GM21367 (cell line): Measurements from ENCODE around the gene SLC49A4.

Experiments used
- ATAC-seq: cut with Tn5 transposase; IDR thresholded peaks from one replicate; pipeline ENCODE4 v1.9.1; 2021; ENCODE audit not compliant: unreplicated experiment

The SLC49A4 gene

DNA sequence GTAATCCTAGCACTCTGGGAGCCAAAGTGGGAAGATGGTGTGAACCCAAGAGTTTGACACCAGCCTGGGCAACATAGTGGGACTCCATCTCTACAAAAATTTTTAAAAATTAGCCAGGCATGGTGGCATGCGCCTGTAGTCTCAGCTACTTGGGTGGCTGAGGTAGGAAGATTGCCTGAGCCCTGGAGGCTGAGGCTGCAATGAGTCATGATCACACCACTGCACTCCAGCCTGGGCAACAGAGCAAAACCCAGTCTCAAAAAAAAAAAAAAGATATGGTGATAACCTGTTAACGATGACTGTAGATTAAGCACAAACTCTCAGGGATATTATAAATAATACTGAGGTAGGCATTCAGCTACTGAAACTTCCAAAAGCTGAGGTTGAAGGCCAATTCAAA lies 107.5 kb downstream of the SLC49A4 start:
- ATAC-seq: no peak

DNA sequence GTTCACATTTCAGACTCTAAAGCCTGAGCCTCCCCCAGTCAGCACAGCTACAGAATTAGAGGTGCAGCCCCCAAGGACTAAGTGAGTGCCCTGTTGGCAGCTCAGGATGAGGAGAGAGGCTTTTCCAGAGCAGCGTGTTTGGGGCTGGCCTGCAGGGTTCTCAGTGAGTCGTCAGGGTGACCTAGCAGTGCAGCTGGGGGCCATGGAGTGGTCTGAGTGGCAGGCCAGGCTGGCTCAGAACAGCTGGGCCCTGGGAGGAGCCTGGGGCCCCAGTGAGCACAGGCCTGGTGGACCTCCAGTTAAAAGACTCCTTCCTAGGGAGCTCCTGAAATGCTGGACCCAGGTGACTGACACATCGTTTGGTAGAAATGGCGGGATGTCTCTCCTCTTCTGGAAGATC lies 108.3 kb downstream of the SLC49A4 start:
- ATAC-seq: no peak

DNA sequence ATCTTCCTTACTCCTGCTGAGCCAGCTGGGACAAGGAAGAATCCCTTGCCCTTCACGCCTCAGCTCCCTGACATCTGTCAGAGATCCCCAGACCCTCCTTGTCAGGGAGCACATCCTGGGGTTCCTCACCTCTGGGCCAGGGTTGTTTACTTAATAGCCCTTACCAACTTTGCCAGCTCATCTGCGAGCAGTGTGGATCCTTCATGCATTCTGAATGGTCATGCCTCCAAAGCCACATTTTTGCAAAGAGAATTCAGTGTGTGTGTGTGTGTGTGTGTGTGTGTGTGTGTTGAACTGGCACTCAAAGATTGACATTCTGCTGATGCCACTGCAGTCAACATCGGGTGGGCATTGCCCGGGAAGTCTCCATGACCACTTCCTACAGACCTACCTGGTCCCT lies 112.6 kb downstream of the SLC49A4 start:
- ATAC-seq: no peak

DNA sequence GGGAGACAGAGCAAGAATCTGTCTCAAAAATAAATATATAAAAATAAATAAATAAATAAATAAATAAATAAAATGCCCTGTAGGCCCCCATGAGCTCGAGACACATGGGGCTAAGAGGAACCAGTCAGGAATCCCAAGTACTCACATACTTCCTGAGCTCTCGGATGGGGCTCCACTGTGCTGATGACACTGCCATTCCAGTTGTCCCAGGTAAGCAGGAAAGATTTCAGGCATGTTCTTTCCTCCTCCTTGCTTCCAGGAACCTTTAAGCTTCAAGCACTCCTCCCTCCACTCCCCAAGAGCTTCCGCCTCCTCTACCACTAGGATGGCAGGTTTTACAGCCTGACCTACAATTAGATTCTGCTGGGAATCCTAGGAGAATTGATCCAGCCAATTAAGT lies 113.4 kb downstream of the SLC49A4 start:
- no peak for ATAC-seq

DNA sequence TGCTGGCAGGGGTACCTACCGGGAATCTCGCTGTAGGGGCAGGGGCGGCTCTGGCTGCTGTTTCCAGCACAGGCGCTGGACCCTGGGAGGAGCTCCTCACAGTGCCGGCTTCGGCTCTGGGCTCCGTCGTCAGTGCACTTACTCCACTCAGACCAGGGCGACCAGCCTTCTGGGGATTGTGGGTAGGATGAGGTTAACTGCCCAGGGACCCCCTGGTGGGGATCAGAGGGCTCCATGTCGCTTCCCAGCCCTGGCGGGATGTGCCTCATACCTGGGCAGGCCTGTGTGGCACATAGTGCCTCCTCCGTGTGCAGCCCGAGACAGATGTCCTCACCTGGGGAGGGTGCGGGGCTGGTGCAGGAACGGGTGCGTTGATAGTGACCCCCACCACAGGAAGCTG lies 117.0 kb downstream of the SLC49A4 start:
- no peak for ATAC-seq

GRCh38 chr3:122912772-122913538 lies 118.1 kb downstream of the SLC49A4 start:
- no peak for ATAC-seq

DNA sequence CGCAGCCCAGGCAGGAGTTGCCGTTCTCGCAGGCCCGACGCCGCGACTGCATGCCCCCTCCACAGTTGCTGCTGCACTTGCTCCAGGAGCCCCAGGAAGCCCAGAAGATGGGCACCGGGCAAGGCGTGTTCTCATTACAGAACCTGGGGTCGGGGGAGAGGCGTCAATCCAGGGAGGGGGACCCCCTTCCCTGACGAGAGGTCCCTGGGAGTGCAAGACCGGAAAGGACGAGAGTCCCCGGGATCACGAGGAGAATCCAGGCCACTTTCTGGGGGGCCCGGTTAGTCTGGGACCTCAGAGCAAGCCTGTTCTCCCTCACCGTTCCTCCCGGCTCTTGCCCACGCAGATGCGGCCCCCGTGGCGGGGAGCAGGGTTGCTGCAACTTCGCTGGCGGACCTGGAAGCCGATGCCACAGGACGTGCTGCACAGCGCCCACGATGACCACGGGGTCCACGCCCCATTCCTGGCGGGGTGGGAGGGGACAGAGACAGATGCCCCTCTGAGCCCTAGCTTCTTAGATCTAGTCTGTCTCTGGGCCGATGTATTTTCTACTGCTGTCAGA lies 118.8 kb downstream of the SLC49A4 start:
- no peak for ATAC-seq

GRCh38 chr3:122915300-122916055 lies 120.6 kb downstream of the SLC49A4 start:
- no peak for ATAC-seq

DNA sequence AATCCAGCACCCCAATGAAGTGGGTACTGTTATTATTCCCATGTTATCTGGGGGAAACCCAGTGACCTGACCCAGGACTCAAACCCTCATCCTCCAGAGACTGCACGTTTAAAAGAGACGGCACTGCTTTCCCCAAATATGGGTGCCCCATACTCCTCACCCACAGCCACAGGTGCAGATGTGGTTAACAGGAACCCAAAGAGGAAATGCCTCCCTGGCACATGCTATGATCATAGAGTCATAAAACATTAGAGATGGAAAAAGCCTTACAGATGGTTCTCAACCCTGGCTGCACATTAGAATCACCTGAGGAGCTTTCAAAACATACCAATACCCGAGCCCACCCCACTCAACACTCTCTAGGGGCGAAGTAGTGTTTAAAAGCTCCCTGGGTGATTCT lies 121.2 kb downstream of the SLC49A4 start:
- ATAC-seq: no peak

- no peak for ATAC-seq
Observed at GRCh38 chr3:122916580-122916979, 121.7 kb downstream of the SLC49A4 start.

DNA sequence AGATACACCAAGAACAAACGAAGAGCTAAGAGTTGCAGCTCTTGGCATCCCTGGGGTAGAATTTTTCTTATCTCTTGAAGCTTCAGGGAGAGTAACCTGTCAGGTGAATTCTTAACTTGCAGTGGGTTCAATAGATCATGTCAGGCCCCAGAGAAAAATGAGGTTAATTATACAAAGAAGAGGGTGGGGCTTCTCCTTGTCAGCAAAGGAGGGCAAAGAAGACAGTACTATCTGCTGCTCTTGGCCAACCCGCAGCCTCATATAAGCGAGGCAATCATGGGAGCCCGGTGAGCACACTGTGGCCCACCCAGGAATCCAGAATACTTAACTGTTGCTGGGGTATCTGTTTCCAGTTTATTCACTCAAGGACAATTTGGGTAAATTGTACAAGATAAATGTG lies 122.5 kb downstream of the SLC49A4 start:
- no peak for ATAC-seq

DNA sequence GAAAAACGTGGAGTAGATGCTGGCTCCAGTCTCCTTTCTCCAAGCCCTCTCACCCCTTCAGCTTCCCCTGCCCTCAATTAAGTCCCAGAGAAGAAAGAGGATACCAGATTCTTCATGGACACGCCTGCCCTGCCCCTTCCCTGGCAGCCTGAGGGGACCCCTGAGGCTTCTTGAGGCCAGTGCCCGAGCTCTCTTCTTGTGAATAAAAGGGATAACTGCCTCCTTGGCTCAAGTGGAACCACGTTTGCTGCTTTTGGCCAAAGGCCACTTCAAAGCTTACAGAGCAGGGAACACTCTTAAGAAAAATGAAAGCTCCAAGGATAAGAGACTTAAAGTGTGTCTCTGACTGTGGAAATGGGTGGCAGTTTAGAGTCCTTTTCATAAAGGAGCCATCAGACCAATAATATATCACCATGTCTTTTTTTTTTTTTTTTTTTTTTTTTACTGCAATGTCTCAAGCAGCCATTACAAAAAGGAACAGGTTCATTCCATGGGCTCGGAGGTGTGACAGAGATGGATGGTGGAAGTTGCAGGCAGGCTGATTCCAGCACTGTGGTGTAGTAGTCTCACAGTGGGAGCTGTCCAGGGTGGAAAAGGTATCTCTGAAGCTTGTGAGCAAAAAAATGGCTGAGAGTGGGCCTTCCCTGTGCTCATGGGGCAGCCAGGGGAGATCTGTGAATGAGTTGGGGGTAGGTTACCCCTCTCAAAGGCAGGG lies 123.9 kb downstream of the SLC49A4 start:
- no peak for ATAC-seq

DNA sequence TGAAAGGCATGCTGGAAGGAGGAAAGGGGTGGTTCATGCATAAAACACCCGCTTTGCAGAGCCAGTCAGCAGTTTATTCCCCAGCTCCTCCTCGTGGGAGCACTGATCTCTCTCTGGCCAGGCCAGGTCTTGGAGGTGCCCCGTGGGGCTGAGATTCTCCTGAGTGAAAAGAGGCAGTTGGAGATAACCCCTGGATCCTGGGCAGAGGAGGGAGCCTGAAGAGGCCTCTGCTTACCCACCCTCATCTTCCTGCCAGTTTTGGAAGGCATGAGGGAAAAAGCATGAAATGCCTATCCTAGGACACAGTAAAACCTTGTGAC lies 124.4 kb downstream of the SLC49A4 start:
- no peak for ATAC-seq

DNA sequence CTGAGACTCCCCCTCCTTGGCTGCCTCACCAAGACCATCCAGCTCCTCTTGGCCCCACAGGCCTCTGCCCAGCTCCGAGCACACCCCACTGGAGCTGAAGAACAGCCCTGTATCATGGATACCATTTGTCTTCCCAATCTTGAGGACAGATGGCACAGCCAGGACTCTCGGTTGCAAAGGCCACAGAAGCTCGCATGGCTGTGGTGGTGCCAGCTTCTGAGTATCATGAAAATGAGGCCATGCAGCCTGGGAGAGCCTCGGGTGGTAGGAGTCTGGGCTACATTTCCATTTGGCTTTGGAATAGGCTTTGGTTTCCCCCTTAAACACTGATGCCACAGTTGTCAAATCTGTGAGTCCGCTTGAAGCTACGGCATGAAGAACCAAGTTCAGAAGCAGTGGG lies 126.1 kb downstream of the SLC49A4 start:
- no peak for ATAC-seq

DNA sequence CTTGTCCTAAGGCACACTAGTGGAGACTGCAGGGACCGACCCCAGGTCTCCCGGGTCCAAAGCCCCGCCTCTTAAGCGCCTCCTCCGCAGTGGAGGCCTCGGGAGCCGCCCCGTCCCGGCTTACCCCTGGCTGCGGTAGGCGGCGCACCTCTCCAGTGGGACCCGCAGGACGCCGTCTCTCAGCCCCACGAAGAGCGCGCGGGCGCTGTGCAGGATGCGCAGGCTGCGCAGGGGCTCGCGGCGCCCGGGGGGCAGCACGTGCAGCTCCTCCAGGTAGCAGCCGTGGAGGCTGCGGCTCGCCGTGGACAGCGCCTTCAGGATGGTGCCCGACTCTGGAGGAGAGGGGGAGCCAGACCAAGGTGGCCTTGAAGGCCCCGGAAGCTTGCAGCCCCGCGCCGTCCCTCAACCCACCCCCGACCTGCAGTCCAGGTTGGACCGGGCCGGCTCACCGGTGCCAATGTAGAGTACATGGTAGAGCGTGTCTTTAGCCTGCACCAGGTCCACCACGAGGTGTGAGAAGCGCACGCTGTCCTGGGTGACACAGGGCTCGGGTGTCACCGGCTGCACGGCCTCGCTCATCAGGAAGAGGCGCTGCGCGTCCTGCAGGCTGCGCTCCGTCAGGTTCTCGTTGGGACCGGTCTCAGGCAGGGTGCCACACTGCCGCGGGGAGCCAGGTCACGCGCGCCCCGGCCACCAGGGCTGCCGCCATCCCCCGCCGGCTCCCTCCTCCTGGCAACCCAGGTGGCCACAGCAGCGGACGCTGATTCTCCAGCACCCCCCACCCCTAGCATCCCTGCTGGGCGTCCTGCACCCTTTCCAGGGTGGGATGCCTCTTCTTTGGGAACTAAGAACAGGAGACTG lies 127.2 kb downstream of the SLC49A4 start:
- no peak for ATAC-seq

GRCh38 chr3:122923611-122924010 lies 128.7 kb downstream of the SLC49A4 start:
- ATAC-seq: no peak

GRCh38 chr3:122924056-122924455 lies 129.2 kb downstream of the SLC49A4 start:
- no peak for ATAC-seq

GRCh38 chr3:122925756-122926155 lies 130.9 kb downstream of the SLC49A4 start:
- no peak for ATAC-seq

GRCh38 chr3:122926322-122926721 lies 131.5 kb downstream of the SLC49A4 start:
- ATAC-seq: no peak

- no peak for ATAC-seq
Observed at GRCh38 chr3:122926811-122927210, 131.9 kb downstream of the SLC49A4 start.

GRCh38 chr3:122927726-122928125 lies 132.9 kb downstream of the SLC49A4 start:
- ATAC-seq: no peak
